ENCODE data around the gene CCDC157.
A peak's percentile ranks its signal among the peaks of the same experiment; 100 is the strongest.
"Not testable (repeated sequence)": the region's sequence is repeated elsewhere in the genome, so short reads cannot be mapped to it uniquely, and the experiment has no call there.

The CCDC157 gene

GRCh38 chr22:30326255-30326705, 30.5 kb upstream of the CCDC157 start:
- no peak for DNase-seq

DNA sequence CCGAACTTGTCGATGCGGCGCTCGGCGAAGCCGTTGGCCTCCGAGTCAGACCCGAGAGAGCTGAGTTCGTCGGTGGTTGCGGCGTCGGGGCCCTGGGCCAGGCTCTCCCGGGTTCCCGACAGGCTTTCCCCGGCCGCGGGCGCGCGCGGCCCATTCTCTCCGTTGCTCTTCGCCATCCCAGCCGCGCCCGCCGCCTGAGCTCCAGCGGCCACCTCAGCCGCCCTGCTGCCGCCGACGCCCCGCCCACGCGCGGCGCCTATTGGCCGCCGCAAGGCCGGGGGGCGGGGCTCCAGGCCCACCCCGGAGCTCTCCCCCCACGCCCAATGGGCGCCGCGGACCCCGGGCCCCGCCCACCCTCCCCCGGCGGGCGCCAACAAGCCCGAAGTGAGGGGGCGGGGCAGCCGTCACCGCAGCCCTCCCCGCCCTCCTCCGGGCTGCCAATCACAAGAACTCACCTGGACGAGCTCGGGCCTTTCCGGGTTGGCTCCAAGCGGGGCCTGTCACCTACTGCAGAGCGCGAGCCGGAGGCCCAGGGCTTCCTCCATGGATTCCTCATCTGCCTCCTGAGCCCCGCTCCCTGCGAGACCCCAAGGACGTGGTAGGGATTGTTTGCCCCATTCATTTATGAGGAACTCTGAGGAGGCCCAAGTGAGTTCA, 30.0 kb upstream of the CCDC157 start, which contains the start of gene TBC1D10A:
Gene TBC1D10A, minus strand, starts transcription at position 236 of the 657 bp plus-strand sequence. Its CDS starts 60 bp downstream, at position 176.
- DNase-seq: peak; percentile 92

DNA sequence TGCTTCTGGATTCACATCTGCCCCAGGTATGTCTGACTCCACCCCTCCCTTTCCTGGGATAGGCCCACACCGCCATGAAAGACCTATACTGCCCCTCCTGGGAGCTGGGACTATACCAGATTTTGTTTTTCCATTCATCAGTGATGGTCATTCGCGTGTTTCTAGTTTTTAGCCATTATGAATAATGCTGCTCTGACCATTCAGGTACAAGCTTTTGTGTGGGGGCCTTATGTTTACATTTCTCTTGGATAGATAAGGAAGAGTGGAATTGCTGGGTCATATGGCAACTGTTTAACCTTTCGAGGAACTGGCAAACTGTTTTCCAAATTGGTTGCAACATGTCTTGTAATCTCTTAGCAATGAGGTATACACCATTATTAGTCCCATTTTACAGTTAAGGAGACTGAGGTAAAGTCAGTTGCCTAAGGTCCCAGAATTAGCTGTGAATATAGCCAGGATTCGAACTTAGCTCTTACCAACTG, 28.9 kb upstream of the CCDC157 start:
- no peak for DNase-seq

DNA sequence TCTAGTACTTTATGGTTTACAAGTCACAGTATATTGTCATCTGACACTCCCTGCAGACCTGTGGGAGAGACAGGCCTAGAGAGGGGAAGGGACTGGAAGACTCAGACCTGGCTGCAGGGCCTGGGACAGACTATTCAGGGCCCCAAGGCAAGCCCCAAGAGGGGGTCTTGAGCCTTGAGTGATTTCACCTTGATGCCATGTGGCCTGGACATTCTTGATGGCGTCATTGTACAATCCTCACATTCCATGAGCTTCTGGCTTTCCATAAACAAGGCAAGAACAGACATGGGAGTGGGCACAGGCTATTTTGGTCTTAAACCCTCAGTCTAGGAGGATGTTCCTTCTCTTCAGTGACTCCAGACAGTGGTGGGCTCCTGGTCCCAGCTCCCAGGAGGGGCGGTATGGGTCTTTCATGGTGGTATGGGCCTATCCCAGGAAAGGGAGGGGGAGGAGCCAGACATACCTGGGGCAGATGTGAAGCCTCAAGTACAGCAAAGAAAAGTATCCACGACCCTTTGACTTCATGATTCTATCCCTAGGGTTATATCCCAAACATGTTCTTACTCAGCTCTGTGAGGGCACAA, 28.2 kb upstream of the CCDC157 start:
- no peak for DNase-seq

GRCh38 chr22:30332551-30332950, 24.3 kb upstream of the CCDC157 start:
- DNase-seq: no peak

- DNase-seq: no peak
These were observed 23.7 kb upstream of the CCDC157 start for GRCh38 chr22:30332994-30333706.

GRCh38 chr22:30333707-30334087, 23.1 kb upstream of the CCDC157 start:
- DNase-seq: no peak

GRCh38 chr22:30334646-30335045, 22.2 kb upstream of the CCDC157 start:
- no peak for DNase-seq

GRCh38 chr22:30335236-30335635, 21.6 kb upstream of the CCDC157 start:
- no peak for DNase-seq

DNA sequence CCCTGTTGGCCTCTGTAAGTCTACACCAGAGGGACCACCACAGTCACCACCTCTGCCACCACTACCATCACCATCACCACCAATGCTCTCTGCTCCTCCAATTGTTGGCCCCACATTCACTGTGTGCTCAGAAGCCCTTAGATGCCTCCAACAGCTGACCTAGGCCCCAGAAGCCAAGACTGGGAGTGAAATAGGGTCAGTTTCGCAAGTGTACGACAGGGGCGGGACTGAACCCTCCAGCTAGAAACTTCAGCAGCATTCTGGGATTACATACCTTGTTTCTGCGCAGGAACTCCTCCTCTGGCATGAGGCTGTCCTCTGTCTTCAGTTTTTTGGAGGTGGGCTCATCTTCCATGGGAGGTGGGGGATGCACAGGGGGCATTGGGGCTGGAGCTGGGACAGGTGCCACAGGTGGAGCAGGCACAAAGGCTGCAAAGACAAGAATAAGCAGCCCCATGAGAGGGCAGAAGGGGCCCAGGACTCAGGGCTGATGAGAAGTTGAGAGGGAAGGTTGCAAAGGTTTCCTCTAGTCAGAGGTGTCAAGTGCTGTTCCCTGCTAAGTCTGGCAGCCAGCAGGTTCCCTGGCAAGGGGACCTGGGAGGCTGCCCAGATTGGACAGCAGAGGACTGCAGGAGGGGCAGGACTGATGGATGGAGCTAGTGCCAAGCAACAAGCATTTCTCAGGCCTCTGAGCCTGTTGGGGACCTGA, 19.9 kb upstream of the CCDC157 start:
- DNase-seq: no peak

DNA sequence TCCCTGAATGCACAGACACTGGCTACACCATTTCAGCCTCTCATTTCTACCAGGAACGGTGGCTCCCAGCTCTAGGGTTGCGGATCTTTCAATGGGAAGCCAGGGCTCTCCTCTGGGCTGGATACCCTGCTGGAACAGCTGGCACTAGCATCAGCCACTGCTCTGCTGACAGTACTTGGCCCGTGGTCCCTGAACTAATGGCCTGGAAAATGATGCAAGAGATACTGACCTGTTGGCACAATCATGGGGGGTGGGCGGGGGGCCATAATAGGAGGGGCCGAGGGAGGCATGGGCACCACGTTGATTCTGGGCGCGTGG, 19.4 kb upstream of the CCDC157 start:
- DNase-seq: no peak

DNA sequence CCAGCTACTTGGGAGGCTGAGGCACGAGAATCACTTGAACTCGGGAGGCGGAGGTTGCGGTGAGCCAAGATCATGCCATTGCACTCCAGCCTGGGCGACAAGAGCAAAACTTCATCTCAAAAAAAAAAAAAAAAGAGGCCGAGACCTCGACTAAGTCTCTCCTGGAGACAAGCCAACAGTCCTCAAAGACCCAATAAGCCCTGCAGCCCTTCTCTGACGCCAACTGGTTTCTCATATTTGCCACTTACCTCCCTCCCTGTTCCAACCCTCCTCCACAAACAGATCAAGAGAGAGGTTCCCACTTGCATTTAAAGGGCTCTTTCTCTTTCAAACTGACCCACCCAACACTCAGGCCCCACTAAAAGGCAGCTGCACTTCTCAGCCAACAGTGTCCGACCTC, 18.5 kb upstream of the CCDC157 start:
- not testable (repeated sequence) for DNase-seq

GRCh38 chr22:30338802-30339201, 18.0 kb upstream of the CCDC157 start:
- DNase-seq: no peak

- DNase-seq: no peak
These were observed 15.7 kb upstream of the CCDC157 start for GRCh38 chr22:30340911-30341685.

- DNase-seq: no peak
These were observed 12.2 kb upstream of the CCDC157 start for GRCh38 chr22:30344447-30345200.

- no peak for DNase-seq
These were observed 9.4 kb upstream of the CCDC157 start for GRCh38 chr22:30347255-30347892.

GRCh38 chr22:30348404-30348803, 8.4 kb upstream of the CCDC157 start:
- no peak for DNase-seq

DNA sequence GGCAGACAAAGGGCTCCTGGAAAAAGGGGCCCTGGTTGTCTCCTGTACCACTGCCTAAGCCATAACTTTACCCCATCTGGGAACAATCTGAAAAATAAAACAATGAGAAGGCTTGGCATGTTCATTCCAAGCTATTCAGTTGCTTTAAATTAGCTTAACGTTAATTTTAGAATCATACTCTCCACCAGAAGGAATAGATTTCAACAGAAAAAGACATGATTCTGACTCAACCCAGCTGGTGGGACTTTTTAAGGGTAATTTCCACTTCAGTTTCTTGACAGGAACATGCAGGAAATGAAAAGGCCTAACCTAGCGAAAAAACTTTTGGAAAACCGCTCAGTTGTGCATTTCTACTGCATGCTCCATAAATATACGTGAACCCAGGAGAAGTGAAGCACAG, 8.0 kb upstream of the CCDC157 start:
- no peak for DNase-seq

DNA sequence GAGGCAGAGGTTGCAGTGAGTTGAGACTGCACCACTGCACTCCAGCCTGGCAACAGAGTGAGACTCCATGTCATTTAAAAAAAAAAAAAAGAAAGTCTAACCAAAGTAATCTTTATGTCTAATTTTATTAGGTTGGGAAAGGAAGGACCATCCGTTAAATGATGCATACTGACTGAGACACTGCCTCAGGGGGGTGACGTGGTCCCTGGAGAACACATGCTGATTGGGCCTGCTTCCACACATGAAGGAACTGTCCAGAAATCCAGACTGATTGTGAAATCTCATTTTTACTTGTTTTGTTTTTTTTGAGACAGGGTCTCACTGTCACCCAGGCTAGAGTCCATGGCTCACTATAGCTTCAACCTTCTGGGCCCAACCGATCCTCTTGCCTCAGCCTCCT, 5.6 kb upstream of the CCDC157 start:
- DNase-seq: no peak

GRCh38 chr22:30354644-30355043, 2.2 kb upstream of the CCDC157 start:
- DNase-seq: no peak

DNA sequence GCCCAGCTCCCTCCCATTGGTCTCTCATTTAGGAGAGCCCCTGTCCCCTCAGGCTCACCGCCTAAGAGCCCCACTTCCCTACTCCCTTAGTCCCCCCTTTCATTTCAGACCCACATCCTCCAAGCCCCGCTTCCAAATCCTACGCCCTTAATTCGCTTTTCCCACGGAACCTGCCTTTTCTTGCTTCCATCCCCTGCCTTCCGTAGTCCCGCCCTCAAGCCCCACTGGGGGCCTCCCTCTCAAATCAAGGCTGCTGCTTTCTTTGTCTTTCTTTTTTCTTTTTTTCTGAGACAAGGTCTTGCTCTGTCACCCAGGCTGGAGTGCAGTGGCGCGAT, 396 bp downstream of the CCDC157 start:
- DNase-seq: no peak

All from NCI-H1105 treated with DMSO at 0.1 percent for 48 hours (cell line).